Measurements from ENCODE around the gene COL18A1. TPM values are rescaled to one million over a fixed set of nuclear protein-coding genes. Genes with fewer than 3 reads are reported as not detected.

The COL18A1 gene
- total RNA-seq, 4 donors from 2014 or later: 16.4 to 42.2 (median 20.7) TPM

DNA sequence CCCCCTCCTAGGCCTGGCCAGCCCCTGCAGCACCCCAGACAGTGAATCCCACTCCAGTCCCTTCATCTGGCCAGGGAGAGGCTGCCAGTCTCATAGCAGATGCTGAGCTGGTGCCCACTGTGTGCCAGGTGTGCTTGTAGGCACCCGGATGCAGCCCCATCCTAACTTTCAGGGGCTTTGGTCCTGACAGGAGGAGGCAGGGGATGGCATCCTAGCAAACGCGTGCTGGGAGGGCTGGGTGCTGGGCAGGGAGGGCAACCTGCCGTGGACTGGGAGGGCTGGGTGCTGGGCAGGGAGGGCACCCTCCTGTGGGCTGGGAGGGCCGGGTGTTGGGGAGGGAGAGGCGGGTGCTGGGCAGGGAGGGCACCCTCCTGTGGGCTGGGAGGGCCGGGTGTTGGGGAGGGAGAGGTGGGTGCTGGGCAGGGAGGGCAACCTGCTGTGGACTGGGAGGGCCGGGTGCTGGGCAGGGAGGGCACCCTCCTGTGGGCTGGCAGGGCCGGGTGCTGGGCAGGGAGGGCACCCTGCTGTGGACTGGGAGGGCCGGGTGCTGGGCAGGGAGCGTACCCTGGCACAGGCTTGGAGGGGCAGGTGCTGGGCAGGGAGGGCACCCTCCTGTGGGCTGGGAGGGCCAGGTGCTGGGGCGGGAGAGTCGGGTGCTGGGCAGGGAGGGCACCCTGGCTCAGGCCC is 102.0 kb downstream of the COL18A1 start:
- DNase-seq: no peak
- intact Hi-C loops (cut with DNase I; ENCODE audit: low total_unique reads) (no loop called here), in situ Hi-C loops (cut with MboI; ENCODE audit: low sequenced_read_pairs in 4 of 4) (no loop called here)
- H3K36me3 ChIP-seq: no peaks in the 10 kb centered on the region
- H3K9me3 ChIP-seq: no peaks in the 10 kb centered on the region
- no peak overlapping the region for H3K27ac ChIP-seq
- H3K4me3 ChIP-seq: no peak overlapping the region
- no peaks in the 10 kb centered on the region for H3K27me3 ChIP-seq
- no peaks in the 10 kb centered on the region for H3K4me1 ChIP-seq
- TF ChIP-seq, protein P1, sequence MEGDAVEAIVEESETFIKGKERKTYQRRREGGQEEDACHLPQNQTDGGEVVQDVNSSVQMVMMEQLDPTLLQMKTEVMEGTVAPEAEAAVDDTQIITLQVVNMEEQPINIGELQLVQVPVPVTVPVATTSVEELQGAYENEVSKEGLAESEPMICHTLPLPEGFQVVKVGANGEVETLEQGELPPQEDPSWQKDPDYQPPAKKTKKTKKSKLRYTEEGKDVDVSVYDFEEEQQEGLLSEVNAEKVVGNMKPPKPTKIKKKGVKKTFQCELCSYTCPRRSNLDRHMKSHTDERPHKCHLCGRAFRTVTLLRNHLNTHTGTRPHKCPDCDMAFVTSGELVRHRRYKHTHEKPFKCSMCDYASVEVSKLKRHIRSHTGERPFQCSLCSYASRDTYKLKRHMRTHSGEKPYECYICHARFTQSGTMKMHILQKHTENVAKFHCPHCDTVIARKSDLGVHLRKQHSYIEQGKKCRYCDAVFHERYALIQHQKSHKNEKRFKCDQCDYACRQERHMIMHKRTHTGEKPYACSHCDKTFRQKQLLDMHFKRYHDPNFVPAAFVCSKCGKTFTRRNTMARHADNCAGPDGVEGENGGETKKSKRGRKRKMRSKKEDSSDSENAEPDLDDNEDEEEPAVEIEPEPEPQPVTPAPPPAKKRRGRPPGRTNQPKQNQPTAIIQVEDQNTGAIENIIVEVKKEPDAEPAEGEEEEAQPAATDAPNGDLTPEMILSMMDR (IDR thresholded peaks at IDR 0.05 in 4 of 5, conservative IDR thresholded peaks at IDR 0.05 in 1 of 5): no peak
- no peak for TF ChIP-seq POLR2A (IDR thresholded peaks at IDR 0.05)
- no peak for ATAC-seq

DNA sequence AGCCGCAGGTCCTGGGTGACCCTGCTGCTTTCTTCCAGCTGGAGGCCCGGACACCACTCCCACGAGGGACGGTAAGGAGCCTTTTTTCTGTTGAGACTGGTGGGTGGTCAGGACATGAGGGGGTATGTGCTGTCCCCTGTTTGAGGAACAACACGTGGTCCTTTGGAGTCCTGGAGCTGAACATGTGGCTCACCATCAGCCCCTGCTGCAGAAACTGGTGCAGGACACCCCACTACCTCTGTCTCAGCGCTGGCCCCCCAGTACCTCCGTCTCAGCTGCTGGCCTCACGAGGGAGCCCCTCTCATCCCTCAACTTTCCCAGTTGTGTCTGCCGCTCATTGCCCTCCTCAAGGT is 102.5 kb downstream of the COL18A1 start:
- H3K9me3 ChIP-seq: no peaks in the 10 kb centered on the region
- DNase-seq: no peak
- no peaks in the 10 kb centered on the region for H3K27me3 ChIP-seq
- H3K4me3 ChIP-seq: no peak overlapping the region
- TF ChIP-seq, protein P1 (IDR thresholded peaks at IDR 0.05 in 4 of 5, conservative IDR thresholded peaks at IDR 0.05 in 1 of 5): no peak
- TF ChIP-seq POLR2A (IDR thresholded peaks at IDR 0.05): no peak
- ATAC-seq: no peak
- intact Hi-C loops (cut with DNase I; ENCODE audit: low total_unique reads) (no loop called here), in situ Hi-C loops (cut with MboI; ENCODE audit: low sequenced_read_pairs in 4 of 4) (no loop called here)
- no peaks in the 10 kb centered on the region for H3K36me3 ChIP-seq
- H3K27ac ChIP-seq: no peak overlapping the region
- H3K4me1 ChIP-seq: no peaks in the 10 kb centered on the region

DNA sequence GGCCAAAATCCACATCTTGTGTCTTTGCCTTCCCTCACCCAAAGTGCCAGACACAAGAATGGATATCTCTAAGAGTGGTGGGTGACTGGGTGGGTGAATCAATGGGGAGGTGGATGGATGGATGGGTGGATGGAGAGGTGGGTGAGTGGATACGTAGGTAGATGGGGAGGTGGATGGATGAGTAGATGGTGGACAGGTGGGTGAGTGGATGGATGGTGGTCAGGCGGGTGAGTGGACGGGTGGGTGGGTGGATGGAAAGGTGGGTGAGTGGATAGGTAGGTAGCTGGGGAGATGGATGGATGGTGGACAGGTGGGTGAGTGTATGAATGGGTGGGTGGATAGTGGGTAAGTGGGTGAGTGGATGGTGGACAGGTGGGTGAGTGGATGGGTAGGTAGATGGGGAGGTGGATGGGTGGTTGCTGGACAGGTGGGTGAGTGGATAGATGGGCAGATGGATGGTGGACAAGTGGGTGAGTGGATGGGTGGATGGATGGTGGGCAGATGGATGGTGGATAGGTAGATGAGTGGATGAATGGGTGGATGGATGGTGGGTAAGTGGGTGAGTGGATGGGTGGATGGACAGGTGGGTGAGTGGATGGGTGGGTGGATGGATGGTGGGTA is 103.0 kb downstream of the COL18A1 start:
- in situ Hi-C loops (cut with MboI; ENCODE audit: low sequenced_read_pairs in 4 of 4): no loop called here
- H3K4me3 ChIP-seq: no peak overlapping the region
- ATAC-seq (no peak), DNase-seq (no peak)
- no peaks in the 10 kb centered on the region for H3K27me3 ChIP-seq
- intact Hi-C loops (cut with DNase I; ENCODE audit: low total_unique reads): no loop called here
- no peak overlapping the region for H3K27ac ChIP-seq
- no peaks in the 10 kb centered on the region for H3K4me1 ChIP-seq
- TF ChIP-seq, protein P1 (IDR thresholded peaks at IDR 0.05 in 4 of 5, conservative IDR thresholded peaks at IDR 0.05 in 1 of 5): no peak
- TF ChIP-seq POLR2A (IDR thresholded peaks at IDR 0.05): no peak
- H3K9me3 ChIP-seq: no peaks in the 10 kb centered on the region
- H3K36me3 ChIP-seq: no peaks in the 10 kb centered on the region

DNA sequence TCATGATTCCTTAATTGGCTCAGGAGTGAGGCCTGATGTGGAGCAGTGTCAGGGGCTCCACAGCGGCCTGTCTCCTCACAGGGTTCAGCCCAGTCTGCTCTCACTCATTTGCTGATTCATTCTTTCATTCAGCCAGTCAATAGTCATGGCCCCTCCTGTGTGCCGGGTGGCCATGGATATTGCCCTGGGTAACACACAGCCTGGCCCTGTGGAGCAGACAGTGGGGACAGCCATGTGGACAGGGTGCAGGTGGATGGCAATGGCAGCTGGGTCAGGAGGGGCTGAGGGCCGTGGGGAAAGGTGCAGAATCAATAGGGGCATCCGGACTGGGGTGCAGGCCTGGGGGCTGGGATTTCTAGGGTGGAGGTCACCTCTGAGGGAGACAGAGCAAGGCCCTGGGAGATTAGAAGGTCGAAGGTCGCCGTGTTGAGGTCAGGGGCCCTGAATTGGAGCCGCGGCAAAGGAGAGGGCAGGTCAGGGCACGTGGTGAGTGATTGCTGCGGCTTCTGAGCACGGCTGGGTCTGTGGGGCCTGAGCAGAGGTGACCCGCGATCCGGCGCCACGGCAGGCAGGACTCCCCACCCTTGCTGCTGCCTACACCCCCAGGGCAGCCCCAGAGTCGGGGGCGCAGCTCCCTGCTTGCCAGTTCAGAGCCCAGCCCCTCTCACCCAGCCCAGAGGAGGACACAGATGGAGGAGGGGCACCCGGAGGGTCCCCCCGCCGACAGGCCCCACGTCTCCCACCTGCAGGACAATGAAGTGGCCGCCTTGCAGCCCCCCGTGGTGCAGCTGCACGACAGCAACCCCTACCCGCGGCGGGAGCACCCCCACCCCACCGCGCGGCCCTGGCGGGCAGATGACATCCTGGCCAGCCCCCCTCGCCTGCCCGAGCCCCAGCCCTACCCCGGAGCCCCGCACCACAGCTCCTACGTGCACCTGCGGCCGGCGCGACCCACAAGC is 103.9 kb downstream of the COL18A1 start:
- DNase-seq: no peak
- in situ Hi-C loops (cut with MboI; ENCODE audit: low sequenced_read_pairs in 4 of 4): no loop called here

More for the DNA sequence above, 103.9 kb downstream of the COL18A1 start:
- no peak for ATAC-seq
- Histone ChIP-seq H3K36me3 (no peaks in the 10 kb centered on the region), H3K27ac (no peak overlapping the region), H3K4me3 (no peak overlapping the region), H3K27me3 (no peaks in the 10 kb centered on the region), H3K4me1 (no peaks in the 10 kb centered on the region), H3K9me3 (no peaks in the 10 kb centered on the region)
- intact Hi-C loops (cut with DNase I; ENCODE audit: low total_unique reads): no loop called here
- TF ChIP-seq, protein P1 (IDR thresholded peaks at IDR 0.05 in 4 of 5, conservative IDR thresholded peaks at IDR 0.05 in 1 of 5): no peak
- TF ChIP-seq POLR2A (IDR thresholded peaks at IDR 0.05): no peak
